OCI-LY3 (cell line): ENCODE results near the gene PDLIM1.

Experiments
- EZH2phosphoT487 ChIP-seq: fragments of 200-600 bp; shearing (Covaris generic); IDR thresholded peaks from 2 replicates; pipeline ENCODE4 v1.6.1; 2018; ENCODE audit warnings: antibody characterized with exemption, mixed run types, low read depth
- TF ChIP-seq, protein P1 (sequence below): fragments of 200-600, 300-600 bp; sonication (generic); IDR thresholded peaks from 2 replicates; pipeline ENCODE4 v1.5.1; 2014; ENCODE audit warnings: antibody characterized with exemption, low read length, low read depth

DNA sequence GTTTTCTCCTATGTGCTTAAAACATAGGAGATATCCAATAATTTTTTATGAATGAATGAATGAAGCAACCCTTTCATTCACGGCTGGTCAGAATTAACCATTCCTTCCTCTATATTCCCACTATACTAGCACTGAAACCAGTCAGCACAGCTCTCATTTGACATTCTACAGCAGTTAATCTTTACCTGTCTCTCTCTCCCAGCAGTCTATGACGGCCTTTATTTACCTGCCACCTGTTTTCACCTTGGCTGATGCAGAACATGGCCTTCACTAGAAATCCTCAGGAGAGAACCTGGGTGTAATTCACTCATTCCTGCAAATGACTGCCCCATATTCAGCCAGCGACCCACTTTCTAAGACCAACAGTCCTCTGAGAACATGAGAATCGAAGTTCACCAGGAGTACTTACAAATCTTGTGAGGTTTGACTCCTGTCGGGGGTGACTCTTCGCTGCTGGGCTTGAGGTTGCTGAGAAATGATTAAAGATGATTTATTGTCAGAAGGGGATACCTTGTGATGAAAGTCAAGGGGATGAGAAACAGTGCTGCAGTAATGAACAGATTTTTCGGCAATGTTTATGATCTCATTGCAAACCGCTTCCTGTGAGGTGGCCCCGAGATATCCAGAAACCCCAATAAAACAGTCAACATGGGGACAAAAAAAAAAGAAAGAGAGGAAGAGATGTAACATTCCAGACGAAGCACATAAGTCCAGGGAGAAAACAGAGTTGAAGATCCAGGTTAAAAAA, 30.9 kb upstream of the PDLIM1 start:
- TF ChIP-seq, protein P1, sequence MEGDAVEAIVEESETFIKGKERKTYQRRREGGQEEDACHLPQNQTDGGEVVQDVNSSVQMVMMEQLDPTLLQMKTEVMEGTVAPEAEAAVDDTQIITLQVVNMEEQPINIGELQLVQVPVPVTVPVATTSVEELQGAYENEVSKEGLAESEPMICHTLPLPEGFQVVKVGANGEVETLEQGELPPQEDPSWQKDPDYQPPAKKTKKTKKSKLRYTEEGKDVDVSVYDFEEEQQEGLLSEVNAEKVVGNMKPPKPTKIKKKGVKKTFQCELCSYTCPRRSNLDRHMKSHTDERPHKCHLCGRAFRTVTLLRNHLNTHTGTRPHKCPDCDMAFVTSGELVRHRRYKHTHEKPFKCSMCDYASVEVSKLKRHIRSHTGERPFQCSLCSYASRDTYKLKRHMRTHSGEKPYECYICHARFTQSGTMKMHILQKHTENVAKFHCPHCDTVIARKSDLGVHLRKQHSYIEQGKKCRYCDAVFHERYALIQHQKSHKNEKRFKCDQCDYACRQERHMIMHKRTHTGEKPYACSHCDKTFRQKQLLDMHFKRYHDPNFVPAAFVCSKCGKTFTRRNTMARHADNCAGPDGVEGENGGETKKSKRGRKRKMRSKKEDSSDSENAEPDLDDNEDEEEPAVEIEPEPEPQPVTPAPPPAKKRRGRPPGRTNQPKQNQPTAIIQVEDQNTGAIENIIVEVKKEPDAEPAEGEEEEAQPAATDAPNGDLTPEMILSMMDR, result no peak
- no peak for TF ChIP-seq EZH2phosphoT487
